ENCODE results near the gene IKZF4. TPM values are rescaled to one million over a fixed set of nuclear protein-coding genes. Genes with fewer than 3 reads are reported as not detected.
A peak's percentile ranks its signal among the peaks of the same experiment; 100 is the strongest.

The IKZF4 gene
- total RNA-seq, 4 donors from 2014 or later: 1.9 to 6.2 (median 3.9) TPM

DNA sequence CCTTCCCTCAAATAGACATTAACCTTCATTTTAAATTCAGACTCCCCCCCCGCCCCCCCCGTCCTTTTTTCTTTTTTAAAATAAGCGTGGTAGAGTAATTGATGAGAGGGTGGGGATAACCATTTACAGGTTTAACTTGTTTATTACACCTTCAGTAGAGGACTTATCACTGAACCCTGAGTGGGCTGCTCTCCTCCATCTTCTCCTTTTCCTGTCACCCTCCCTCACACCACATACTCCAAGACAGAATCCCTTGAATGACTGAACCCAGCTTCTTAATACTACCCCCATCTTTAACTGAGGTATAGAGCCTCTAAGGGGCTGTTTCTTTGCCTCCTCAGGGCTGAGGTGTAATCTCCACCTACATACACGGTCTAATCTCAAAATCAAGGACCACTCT, 3.7 kb upstream of the IKZF4 start:
- intact Hi-C loops (cut with DNase I; ENCODE audit: low total_unique reads): no loop called here
- no peaks in the 10 kb centered on the region for H3K27me3 ChIP-seq
- H3K36me3 ChIP-seq: no peaks in the 10 kb centered on the region
- H3K4me3 ChIP-seq: no peak overlapping the region
- H3K9me3 ChIP-seq: no peaks in the 10 kb centered on the region
- TF ChIP-seq EP300 (IDR thresholded peaks at IDR 0.05; ENCODE audit: low read depth): no peak
- TF ChIP-seq, protein P1, sequence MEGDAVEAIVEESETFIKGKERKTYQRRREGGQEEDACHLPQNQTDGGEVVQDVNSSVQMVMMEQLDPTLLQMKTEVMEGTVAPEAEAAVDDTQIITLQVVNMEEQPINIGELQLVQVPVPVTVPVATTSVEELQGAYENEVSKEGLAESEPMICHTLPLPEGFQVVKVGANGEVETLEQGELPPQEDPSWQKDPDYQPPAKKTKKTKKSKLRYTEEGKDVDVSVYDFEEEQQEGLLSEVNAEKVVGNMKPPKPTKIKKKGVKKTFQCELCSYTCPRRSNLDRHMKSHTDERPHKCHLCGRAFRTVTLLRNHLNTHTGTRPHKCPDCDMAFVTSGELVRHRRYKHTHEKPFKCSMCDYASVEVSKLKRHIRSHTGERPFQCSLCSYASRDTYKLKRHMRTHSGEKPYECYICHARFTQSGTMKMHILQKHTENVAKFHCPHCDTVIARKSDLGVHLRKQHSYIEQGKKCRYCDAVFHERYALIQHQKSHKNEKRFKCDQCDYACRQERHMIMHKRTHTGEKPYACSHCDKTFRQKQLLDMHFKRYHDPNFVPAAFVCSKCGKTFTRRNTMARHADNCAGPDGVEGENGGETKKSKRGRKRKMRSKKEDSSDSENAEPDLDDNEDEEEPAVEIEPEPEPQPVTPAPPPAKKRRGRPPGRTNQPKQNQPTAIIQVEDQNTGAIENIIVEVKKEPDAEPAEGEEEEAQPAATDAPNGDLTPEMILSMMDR (IDR thresholded peaks at IDR 0.05): no peak
- H3K27ac ChIP-seq: no peak overlapping the region
- 84 to 88% methylated on average over 4 of the region's 4 CpGs for WGBS, 2 donors (ENCODE audit: low coverage in 1 of 2)
- in situ Hi-C loops (cut with MboI; ENCODE audit: low pct_ligation_motif_present in 1 of 4, low pct_unique_long_range_greater_than_20kb in 1 of 4, low sequenced_read_pairs in 3 of 4): no loop called here
- peaks cover 0 to 35% (median 30%) of the 10 kb centered on the region in 4 donors for H3K4me1 ChIP-seq
- no peak for DNase-seq

- intact Hi-C loops (cut with DNase I; ENCODE audit: low total_unique reads) (no loop called here), in situ Hi-C loops (cut with MboI; ENCODE audit: low pct_ligation_motif_present in 1 of 4, low pct_unique_long_range_greater_than_20kb in 1 of 4, low sequenced_read_pairs in 3 of 4) (no loop called here)
- DNase-seq: no peak
- Histone ChIP-seq H3K27ac (no peak overlapping the region), H3K36me3 (no peaks in the 10 kb centered on the region), H3K4me1 (peaks cover 0 to 38% (median 29%) of the 10 kb centered on the region in 4 donors), H3K4me3 (no peak overlapping the region), H3K27me3 (no peaks in the 10 kb centered on the region), H3K9me3 (no peaks in the 10 kb centered on the region)
- WGBS, 2 donors (ENCODE audit: low coverage in 1 of 2): 82 to 100% methylated on average over 1 of the region's 1 CpG
- TF ChIP-seq POLR2AphosphoS5 (IDR thresholded peaks at IDR 0.05) (no peak), POLR2A (IDR thresholded peaks at IDR 0.05) (no peak), EP300 (IDR thresholded peaks at IDR 0.05; ENCODE audit: low read depth) (no peak)
- TF ChIP-seq, protein P1 (IDR thresholded peaks at IDR 0.05): no peak
Observed at GRCh38 chr12:56018356-56018755, 2.5 kb upstream of the IKZF4 start.

- H3K36me3 ChIP-seq: no peaks in the 10 kb centered on the region
- H3K4me1 ChIP-seq: peaks cover 0 to 20% (median 11%) of the 10 kb centered on the region in 4 donors
- peak overlapping the region; percentile 50 to 81 (median 70) for H3K27ac ChIP-seq
- DNase-seq: no peak
- in situ Hi-C loops (cut with MboI; ENCODE audit: low pct_ligation_motif_present in 1 of 4, low pct_unique_long_range_greater_than_20kb in 1 of 4, low sequenced_read_pairs in 3 of 4): no loop called here
- peak overlapping the region in 1 of 4 donors; percentile 32 for H3K4me3 ChIP-seq
- no peaks in the 10 kb centered on the region for H3K9me3 ChIP-seq
- no peaks in the 10 kb centered on the region for H3K27me3 ChIP-seq
- intact Hi-C loops (cut with DNase I; ENCODE audit: low total_unique reads): no loop called here
- WGBS, 2 donors (ENCODE audit: low coverage in 1 of 2): 58% methylated on average over 2 of the region's 2 CpGs; no CpG with 5 or more reads in 1 of the 2 donors
- TF ChIP-seq POLR2AphosphoS5 (IDR thresholded peaks at IDR 0.05) (no peak), POLR2A (IDR thresholded peaks at IDR 0.05) (no peak), EP300 (IDR thresholded peaks at IDR 0.05; ENCODE audit: low read depth) (no peak)
- TF ChIP-seq, protein P1 (IDR thresholded peaks at IDR 0.05): no peak
Observed at GRCh38 chr12:56021889-56022497, 1.1 kb downstream of the IKZF4 start.

DNA sequence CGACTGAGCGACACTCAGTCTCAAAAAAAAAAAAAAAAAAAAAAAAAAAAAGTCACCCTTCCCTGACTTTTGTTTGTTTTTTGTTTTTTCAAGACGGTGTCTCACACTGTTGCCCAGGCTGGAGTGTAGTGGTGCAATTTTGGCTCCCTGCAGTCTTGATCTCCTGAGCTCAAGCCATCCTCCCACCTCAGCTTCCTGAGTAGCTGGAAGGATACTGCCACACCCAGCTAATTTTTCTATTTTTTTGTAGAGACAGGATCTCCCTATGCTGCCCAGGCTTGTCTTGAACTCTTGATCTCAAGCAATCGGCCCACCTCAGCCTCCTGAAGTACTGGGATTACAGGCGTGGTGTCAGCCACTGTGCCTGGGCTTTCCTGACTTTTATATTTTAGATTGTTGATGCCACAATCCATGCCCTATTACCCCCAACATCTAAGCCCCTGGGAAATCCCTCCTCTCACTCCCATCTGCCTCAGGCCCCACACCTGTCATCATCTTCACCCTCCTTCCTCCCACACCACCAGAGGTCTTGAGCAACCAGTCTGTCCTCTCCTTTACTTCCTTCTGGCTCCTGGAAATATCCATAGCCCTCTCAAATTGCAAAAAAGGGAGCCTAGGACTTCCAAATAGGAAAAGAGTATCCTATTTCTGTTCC, 7.8 kb downstream of the IKZF4 start:
- Histone ChIP-seq H3K9me3 (no peaks in the 10 kb centered on the region), H3K27ac (no peak overlapping the region), H3K36me3 (no peaks in the 10 kb centered on the region), H3K4me1 (peaks cover 0 to 5% (median 0%) of the 10 kb centered on the region in 4 donors), H3K4me3 (no peak overlapping the region), H3K27me3 (no peaks in the 10 kb centered on the region)
- DNase-seq: no peak
- in situ Hi-C loops (cut with MboI; ENCODE audit: low pct_ligation_motif_present in 1 of 4, low pct_unique_long_range_greater_than_20kb in 1 of 4, low sequenced_read_pairs in 3 of 4): no loop called here
- intact Hi-C loops (cut with DNase I; ENCODE audit: low total_unique reads): no loop called here
- no peak for TF ChIP-seq POLR2AphosphoS5 (IDR thresholded peaks at IDR 0.05)
- TF ChIP-seq, protein P1 (IDR thresholded peaks at IDR 0.05): no peak
- no peak for TF ChIP-seq POLR2A (IDR thresholded peaks at IDR 0.05)
- TF ChIP-seq EP300 (IDR thresholded peaks at IDR 0.05; ENCODE audit: low read depth): no peak
- WGBS, 2 donors (ENCODE audit: low coverage in 1 of 2): 59 to 63% methylated on average over 4 to 5 of the region's 5 CpGs

Data from transverse colon (tissue), 4 donors.